HepG2 (cell line): ENCODE data around the gene DDX10. TPM values are rescaled to one million over a fixed set of nuclear protein-coding genes. Genes with fewer than 3 reads are reported as not detected.

Experiments
- CEBPB ChIP-seq: IDR thresholded peaks from 2 replicates; pipeline ENCODE4 v1.6.1; 2011; ENCODE audit warnings: low read depth, low read length, improper control_type of control experiment, borderline replicate concordance
- EEA1 ChIP-seq: sonication (generic); formaldehyde crosslinking; IDR thresholded peaks from 2 replicates; pipeline ENCODE4 v1.5.1; 2020; ENCODE audit warnings: mild to moderate bottlenecking, missing genetic modification reagents, borderline replicate concordance
- GTF3A ChIP-seq: sonication (generic); formaldehyde crosslinking; conservative IDR thresholded peaks from 2 replicates; pipeline ENCODE4 v1.4.0; 2020; ENCODE audit warnings: mild to moderate bottlenecking, missing genetic modification reagents
- KLF16 ChIP-seq, 2 experiments: sonication (generic) in 1 of 2; formaldehyde crosslinking in 1 of 2; IDR thresholded peaks; 2 replicates each; pipeline versions ENCODE4 v1.6.1 to v1.8.0; 2016 to 2023; ENCODE audit warnings: missing genetic modification reagents in 2 of 2, missing compliant biosample characterization in 1 of 2
- NFKB2 ChIP-seq: sonication (generic); formaldehyde crosslinking; IDR thresholded peaks from 2 replicates; pipeline ENCODE4 v1.4.0; 2020; ENCODE audit warnings: missing genetic modification reagents, borderline replicate concordance
- RBM39 ChIP-seq: fragments of 200-400 bp; formaldehyde crosslinking; IDR thresholded peaks from one replicate; pipeline ENCODE4 v1.6.1; 2018; ENCODE audit warnings: antibody characterized with exemption, mild to moderate bottlenecking, low read depth, low read length; ENCODE audit not compliant: poor library complexity, severe bottlenecking
- TAF1 ChIP-seq: sonication (generic); formaldehyde crosslinking; IDR thresholded peaks from 2 replicates; pipeline ENCODE4 v1.4.0; 2020; ENCODE audit warnings: missing genetic modification reagents
- ZKSCAN5 ChIP-seq: sonication (generic); formaldehyde crosslinking; IDR thresholded peaks from 2 replicates; pipeline ENCODE4 v1.5.1; 2020; ENCODE audit warnings: mild to moderate bottlenecking, missing genetic modification reagents
- ZMYM4 ChIP-seq: sonication (generic); formaldehyde crosslinking; IDR thresholded peaks from 2 replicates; pipeline ENCODE4 v1.8.1; 2023; ENCODE audit warnings: mild to moderate bottlenecking, missing genetic modification reagents
- ZNF33B ChIP-seq: sonication (generic); formaldehyde crosslinking; IDR thresholded peaks from 2 replicates; pipeline ENCODE4 v1.5.1; 2020; ENCODE audit warnings: mild to moderate bottlenecking, missing genetic modification reagents
- ZNF552 ChIP-seq: sonication (generic); formaldehyde crosslinking; IDR thresholded peaks from 2 replicates; pipeline ENCODE4 v1.9.0; 2022; ENCODE audit warnings: missing genetic modification reagents, mild to moderate bottlenecking, borderline replicate concordance
- ZNF709 ChIP-seq: sonication (generic); formaldehyde crosslinking; IDR thresholded peaks from 2 replicates; pipeline ENCODE4 v1.5.0; 2020; ENCODE audit warnings: mild to moderate bottlenecking, missing genetic modification reagents
- ZNF776 ChIP-seq: sonication (generic); formaldehyde crosslinking; IDR thresholded peaks from 2 replicates; pipeline ENCODE4 v1.4.0; 2020; ENCODE audit warnings: mild to moderate bottlenecking, missing genetic modification reagents
- ZSCAN12 ChIP-seq: sonication (generic); formaldehyde crosslinking; IDR thresholded peaks from 2 replicates; pipeline ENCODE4 v1.9.0; 2021; ENCODE audit warnings: mild to moderate bottlenecking, missing genetic modification reagents
- polyA plus RNA-seq, 8 experiments: library from polyadenylated mRNA; depleted of rRNA in 3 of 8; stranded (reverse) in 7 of 8; unstranded in 1 of 8; fragments of >200 nt; fragmentation: Illumina TruSeq in 4 of 8; extraction: Trizol in 4 of 8; gene quantifications; 2 replicates each; pipeline versions ENCODE4 v1.2.1 to v1.2.3, GENCODE V29; 2011 to 2016; ENCODE audit warnings: low read depth in 4 of 8, missing spikeins in 1 of 8, mixed read lengths in 1 of 8; ENCODE audit not compliant: insufficient read depth in 1 of 8
- total RNA-seq, 5 experiments: library from RNA; depleted of rRNA; stranded (reverse); fragments of >200 nt; fragmentation: Illumina TruSeq; extraction: Trizol; gene quantifications; 2 replicates each; pipeline ENCODE4 v1.2.3, GENCODE V29; 2016; ENCODE audit warnings: low read depth in 1 of 5
- TF ChIP-seq, protein P1 (sequence below): sonication (generic); formaldehyde crosslinking; IDR thresholded peaks from 2 replicates; pipeline ENCODE4 v1.8.1; 2023; ENCODE audit warnings: mild to moderate bottlenecking, moderate library complexity, missing genetic modification reagents
- TF ChIP-seq, protein P2 (sequence below): IDR thresholded peaks from 2 replicates; pipeline ENCODE4 v1.6.1; 2016; ENCODE audit warnings: mild to moderate bottlenecking
- TF ChIP-seq, protein P3 (sequence below): sonication (generic); formaldehyde crosslinking; IDR thresholded peaks from 2 replicates; pipeline ENCODE4 v1.4.0; 2020; ENCODE audit warnings: missing genetic modification reagents, borderline replicate concordance
- TF ChIP-seq, protein P4 (sequence below): sonication (generic); formaldehyde crosslinking; IDR thresholded peaks from 2 replicates; pipeline ENCODE4 v1.4.0; 2020; ENCODE audit warnings: missing genetic modification reagents, mild to moderate bottlenecking, borderline replicate concordance
- TF ChIP-seq, protein P5 (sequence below): sonication (generic); formaldehyde crosslinking; IDR thresholded peaks from 2 replicates; pipeline ENCODE4 v1.4.0; 2020; ENCODE audit warnings: missing genetic modification reagents, borderline replicate concordance

DDX10 gene
- total and polyA plus RNA-seq, 2 of the 13 experiments (the other 11 are each of a cell fraction or from before 2014, with no cell fraction given): 17.0 to 32.0 TPM

DNA sequence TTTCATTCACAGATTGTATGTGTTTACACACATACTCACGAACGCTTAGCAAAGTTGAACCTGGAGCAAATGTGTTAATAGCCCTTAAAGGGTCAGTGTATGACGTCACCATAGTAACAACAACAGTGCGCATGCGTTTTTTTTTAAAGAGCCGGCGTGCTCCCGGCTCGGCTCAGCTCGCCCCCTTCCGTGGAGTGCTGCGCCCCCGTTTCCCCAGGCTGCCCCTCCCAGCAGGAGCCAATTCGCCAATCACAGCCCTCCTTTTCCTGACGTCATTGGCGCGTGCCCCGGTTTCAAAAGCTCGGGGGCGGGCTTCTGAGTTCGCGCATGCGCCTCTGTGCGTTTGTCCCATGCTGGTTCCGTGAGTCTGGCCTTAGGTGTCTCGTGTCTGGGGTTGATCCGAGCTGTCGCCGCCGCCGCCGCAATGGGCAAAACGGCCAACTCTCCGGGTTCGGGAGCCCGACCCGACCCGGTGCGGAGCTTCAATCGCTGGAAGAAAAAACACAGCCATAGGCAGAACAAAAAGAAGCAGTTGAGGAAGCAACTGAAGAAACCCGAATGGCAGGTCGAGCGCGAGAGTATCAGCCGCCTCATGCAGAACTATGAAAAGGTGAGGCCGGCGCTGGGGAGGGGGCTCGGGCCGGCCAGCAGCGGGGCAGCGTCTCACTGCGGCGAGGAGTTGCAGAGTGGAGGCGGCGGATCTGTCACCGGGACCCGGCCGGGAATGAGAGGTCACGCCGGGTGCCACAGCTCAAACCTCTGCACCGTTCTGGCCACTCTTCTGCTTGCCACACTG lies at the start of gene DDX10 (continued):
- TF ChIP-seq, protein P1, sequence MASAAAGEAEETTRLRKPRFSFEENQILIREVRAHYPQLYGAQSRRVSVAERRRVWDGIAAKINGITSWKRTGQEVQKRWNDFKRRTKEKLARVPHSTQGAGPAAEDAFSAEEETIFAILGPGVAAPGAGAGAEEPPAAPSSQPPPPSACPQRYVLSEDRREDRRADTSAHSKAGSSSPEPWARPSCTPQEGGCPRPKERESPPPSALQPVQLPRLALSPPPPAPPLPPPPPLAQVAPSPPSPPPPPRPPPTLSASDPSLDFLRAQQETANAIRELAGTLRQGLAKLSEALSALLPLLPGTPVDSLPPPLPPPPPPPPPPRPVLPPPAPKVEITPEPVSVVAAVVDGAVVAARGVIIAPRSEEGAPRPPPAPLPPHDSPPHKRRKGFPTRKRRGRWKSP (CRISPR knock-in tag): peak; percentile 77; the same call in 1 of the 2 replicates
- TF ChIP-seq ZMYM4 (CRISPR knock-in tag) (peak; percentile 98), ZNF776 (CRISPR knock-in tag) (no peak), GTF3A (no peak), NFKB2 (CRISPR knock-in tag) (peak; percentile 73; the same call in 1 of the 2 replicates), ZKSCAN5 (CRISPR knock-in tag) (no peak), TAF1 (CRISPR knock-in tag) (peak; percentile 38; the same call in 1 of the 2 replicates), CEBPB (peak; percentile 2; the same call in 1 of the 2 replicates), ZNF709 (CRISPR knock-in tag) (peak; percentile 41; the same call in 1 of the 2 replicates), KLF16 (CRISPR knock-in tag; IDR thresholded peaks at IDR 0.05) (no peak; a peak in 1 of 4 replicates), ZNF33B (no peak), RBM39 (no peak), ZSCAN12 (CRISPR knock-in tag) (no peak), EEA1 (CRISPR knock-in tag) (no peak), ZNF552 (no peak)
- TF ChIP-seq, protein P2, sequence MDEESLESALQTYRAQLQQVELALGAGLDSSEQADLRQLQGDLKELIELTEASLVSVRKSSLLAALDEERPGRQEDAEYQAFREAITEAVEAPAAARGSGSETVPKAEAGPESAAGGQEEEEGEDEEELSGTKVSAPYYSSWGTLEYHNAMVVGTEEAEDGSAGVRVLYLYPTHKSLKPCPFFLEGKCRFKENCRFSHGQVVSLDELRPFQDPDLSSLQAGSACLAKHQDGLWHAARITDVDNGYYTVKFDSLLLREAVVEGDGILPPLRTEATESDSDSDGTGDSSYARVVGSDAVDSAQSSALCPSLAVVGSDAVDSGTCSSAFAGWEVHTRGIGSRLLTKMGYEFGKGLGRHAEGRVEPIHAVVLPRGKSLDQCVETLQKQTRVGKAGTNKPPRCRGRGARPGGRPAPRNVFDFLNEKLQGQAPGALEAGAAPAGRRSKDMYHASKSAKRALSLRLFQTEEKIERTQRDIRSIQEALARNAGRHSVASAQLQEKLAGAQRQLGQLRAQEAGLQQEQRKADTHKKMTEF (CRISPR knock-in tag): peak; percentile 27; the same call in 1 of the 2 replicates
- TF ChIP-seq, protein P3, sequence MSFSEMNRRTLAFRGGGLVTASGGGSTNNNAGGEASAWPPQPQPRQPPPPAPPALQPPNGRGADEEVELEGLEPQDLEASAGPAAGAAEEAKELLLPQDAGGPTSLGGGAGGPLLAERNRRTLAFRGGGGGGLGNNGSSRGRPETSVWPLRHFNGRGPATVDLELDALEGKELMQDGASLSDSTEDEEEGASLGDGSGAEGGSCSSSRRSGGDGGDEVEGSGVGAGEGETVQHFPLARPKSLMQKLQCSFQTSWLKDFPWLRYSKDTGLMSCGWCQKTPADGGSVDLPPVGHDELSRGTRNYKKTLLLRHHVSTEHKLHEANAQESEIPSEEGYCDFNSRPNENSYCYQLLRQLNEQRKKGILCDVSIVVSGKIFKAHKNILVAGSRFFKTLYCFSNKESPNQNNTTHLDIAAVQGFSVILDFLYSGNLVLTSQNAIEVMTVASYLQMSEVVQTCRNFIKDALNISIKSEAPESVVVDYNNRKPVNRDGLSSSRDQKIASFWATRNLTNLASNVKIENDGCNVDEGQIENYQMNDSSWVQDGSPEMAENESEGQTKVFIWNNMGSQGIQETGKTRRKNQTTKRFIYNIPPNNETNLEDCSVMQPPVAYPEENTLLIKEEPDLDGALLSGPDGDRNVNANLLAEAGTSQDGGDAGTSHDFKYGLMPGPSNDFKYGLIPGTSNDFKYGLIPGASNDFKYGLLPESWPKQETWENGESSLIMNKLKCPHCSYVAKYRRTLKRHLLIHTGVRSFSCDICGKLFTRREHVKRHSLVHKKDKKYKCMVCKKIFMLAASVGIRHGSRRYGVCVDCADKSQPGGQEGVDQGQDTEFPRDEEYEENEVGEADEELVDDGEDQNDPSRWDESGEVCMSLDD (CRISPR knock-in tag): peak; percentile 85; the same call in 1 of the 2 replicates
- TF ChIP-seq, protein P4, sequence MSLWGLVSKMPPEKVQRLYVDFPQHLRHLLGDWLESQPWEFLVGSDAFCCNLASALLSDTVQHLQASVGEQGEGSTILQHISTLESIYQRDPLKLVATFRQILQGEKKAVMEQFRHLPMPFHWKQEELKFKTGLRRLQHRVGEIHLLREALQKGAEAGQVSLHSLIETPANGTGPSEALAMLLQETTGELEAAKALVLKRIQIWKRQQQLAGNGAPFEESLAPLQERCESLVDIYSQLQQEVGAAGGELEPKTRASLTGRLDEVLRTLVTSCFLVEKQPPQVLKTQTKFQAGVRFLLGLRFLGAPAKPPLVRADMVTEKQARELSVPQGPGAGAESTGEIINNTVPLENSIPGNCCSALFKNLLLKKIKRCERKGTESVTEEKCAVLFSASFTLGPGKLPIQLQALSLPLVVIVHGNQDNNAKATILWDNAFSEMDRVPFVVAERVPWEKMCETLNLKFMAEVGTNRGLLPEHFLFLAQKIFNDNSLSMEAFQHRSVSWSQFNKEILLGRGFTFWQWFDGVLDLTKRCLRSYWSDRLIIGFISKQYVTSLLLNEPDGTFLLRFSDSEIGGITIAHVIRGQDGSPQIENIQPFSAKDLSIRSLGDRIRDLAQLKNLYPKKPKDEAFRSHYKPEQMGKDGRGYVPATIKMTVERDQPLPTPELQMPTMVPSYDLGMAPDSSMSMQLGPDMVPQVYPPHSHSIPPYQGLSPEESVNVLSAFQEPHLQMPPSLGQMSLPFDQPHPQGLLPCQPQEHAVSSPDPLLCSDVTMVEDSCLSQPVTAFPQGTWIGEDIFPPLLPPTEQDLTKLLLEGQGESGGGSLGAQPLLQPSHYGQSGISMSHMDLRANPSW (CRISPR knock-in tag): no peak
- TF ChIP-seq, protein P5, sequence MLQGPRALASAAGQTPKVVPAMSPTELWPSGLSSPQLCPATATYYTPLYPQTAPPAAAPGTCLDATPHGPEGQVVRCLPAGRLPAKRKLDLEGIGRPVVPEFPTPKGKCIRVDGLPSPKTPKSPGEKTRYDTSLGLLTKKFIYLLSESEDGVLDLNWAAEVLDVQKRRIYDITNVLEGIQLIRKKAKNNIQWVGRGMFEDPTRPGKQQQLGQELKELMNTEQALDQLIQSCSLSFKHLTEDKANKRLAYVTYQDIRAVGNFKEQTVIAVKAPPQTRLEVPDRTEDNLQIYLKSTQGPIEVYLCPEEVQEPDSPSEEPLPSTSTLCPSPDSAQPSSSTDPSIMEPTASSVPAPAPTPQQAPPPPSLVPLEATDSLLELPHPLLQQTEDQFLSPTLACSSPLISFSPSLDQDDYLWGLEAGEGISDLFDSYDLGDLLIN (CRISPR knock-in tag): no peak
